GM18498 (cell line): ENCODE results near the gene PLXNB1.
"Not testable (repeated sequence)": the region's sequence is repeated elsewhere in the genome, so short reads cannot be mapped to it uniquely, and the experiment has no call there.

ENCODE experiments used
- ATAC-seq: cut with Tn5 transposase; IDR thresholded peaks from one replicate; pipeline ENCODE4 v1.9.1; 2021; ENCODE audit warnings: mild to moderate bottlenecking, moderate library complexity; ENCODE audit not compliant: unreplicated experiment

PLXNB1 gene

GRCh38 chr3:48406443-48407431 is 23.1 kb downstream of the PLXNB1 start:
- no peak for ATAC-seq

DNA sequence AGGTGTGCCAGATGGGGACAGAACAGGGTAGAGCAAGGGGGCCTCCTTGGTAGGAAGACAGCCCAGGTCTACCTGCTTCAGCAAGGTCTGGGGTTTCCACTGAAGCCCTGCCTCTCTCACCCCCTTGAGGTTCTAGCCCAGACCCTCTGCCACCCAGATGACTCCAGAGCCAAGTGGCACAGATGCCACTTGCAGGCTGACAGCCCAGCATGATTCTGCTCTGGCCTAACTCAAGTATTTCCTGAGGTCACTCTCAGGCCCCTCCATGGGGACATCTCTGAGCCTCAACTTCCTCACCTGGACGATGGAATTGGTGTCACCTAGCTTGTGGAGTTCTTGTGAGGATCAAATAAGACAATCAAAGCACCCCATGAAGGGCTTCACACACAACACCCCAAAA is 23.9 kb downstream of the PLXNB1 start:
- ATAC-seq, result no peak

- ATAC-seq, result no peak
Observed at GRCh38 chr3:48405343-48405881, 24.5 kb downstream of the PLXNB1 start.

GRCh38 chr3:48404440-48405342 is 25.2 kb downstream of the PLXNB1 start:
- no peak for ATAC-seq

- no peak for ATAC-seq
Observed at GRCh38 chr3:48403533-48404439, 26.1 kb downstream of the PLXNB1 start.

- ATAC-seq, result no peak
Observed at GRCh38 chr3:48402907-48403306, 27.0 kb downstream of the PLXNB1 start.

GRCh38 chr3:48402281-48402732 is 27.6 kb downstream of the PLXNB1 start:
- ATAC-seq, result no peak

DNA sequence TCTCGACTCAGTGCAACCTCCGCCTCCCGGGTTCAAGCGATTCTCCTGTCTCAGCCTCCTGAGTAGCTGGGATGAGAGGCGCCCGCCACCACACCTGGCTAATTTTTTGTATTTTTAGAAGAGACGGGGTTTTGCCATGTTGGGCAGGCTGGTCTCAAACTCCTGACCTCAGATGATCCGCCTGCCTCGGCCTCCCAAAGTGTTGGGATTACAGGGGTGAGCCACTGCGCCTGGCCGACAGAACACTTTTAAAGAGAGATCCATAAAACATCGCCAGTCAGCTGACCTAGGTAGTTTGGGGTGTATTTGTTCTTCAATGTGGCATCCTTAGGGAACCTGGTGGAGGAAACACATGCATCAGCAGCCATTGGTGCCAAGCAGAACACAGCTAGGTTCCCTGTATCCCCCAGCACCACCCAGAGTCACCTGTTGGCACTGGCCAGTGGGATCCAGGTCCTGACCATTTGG is 28.4 kb downstream of the PLXNB1 start:
- not testable (repeated sequence) for ATAC-seq

- ATAC-seq, result no peak
Observed at GRCh38 chr3:48400824-48401433, 29.0 kb downstream of the PLXNB1 start.

GRCh38 chr3:48399387-48400172 is 30.3 kb downstream of the PLXNB1 start:
- ATAC-seq, result no peak

- ATAC-seq, result no peak
Observed at GRCh38 chr3:48398701-48399386, 31.0 kb downstream of the PLXNB1 start.

- no peak for ATAC-seq
Observed at GRCh38 chr3:48397767-48398681, 31.9 kb downstream of the PLXNB1 start.

DNA sequence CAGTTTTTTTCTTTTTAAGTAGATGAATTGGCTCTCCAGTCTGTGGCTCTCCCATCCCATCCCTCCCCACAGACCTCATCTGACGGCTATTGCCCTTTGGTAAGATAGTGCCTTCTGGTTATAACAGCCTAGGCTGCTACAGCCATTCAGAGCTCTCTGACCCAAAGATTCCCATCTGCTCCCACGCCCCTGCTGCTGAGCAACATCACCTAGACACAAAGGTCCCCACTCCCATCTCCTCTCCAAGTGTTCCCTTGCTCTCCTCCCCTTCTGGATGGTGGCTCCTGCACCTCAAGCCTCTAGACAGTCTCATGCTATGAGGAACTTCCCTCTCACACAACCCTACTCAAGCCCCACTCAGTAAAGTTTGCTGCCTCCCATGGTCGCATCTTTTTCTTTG is 34.2 kb downstream of the PLXNB1 start:
- ATAC-seq, result no peak

DNA sequence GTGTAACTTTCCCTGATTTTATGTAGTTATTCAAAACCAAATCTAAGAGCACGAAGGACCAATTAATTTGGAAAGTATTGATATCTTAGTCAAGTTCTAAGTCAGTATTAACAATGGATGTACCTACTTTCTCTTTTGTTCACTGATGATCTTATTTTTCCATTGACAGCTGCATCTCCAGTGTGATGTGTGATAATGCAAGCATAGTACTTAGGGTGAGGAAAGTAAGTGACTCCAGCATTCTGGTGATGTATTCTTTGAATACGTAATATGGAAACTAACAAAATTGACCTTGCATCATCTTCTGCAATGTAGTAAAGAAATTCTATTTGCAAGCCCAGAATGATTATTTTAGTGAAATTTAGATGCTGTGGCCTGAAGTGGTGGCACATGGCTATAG is 35.5 kb downstream of the PLXNB1 start:
- no peak for ATAC-seq

- no peak for ATAC-seq
Observed at GRCh38 chr3:48388966-48389365, 40.9 kb downstream of the PLXNB1 start.

DNA sequence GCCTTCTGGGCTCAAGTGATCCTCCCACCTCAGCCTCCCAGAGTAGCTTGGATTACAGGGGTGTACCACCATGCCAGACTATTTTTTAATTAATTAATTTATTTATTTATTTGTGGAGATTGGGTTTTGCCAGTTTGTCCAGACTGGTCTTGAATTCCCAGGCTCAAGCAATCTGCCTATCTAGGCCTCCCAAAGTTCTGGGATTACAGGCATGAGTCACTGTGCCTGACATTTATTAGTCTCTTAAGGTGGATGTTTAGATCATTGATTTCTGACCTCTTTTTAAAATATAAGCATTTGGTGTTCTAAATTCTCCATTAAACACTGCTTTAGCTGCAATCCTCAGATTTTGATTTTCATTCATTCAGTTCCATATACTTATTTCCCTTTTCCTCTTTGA is 42.3 kb downstream of the PLXNB1 start:
- no peak for ATAC-seq

DNA sequence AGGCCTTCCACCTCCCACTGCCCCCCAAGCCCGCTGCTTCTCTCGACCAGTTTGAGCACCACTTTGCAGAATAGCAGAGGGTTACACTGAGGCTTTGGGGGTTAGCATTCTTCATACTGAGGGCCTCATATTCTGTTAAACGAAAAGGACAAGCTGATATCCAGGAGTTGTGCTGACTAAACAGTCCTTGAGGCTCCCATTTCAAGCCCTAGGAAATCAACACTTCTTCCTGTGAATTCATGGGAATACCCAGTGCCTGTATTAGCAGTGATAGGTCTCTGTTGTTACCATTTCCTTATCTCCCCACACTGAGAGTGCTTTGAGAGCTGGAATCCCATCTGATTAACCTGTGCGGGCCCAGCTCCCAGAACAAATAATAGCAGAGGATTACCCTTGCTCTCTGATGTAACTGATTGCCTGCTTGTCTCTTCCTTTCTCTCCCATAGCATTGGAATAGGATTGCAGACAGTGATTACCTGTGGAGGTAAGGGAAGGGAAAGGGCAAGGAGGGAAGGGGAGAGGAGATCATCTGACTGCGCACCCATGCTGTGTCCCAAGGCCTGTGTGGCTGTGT is 56.9 kb downstream of the PLXNB1 start:
- ATAC-seq, result no peak
